Fibroblast of the aortic adventitia (primary cell): ENCODE results near the gene TMC7. TPM values are rescaled to one million over a fixed set of nuclear protein-coding genes. Genes with fewer than 3 reads are reported as not detected.

Source experiments
- DNase-seq: peaks from one replicate; pipeline ENCODE4 v3.0.0-alpha.2; 2010; ENCODE audit warnings: low read depth
- H3K4me3 ChIP-seq: 2 replicates; pipeline ENCODE4 v1.5.1; 2011; ENCODE audit warnings: low read depth, mild to moderate bottlenecking, control low read depth, low read length, moderate library complexity
- CTCF ChIP-seq: IDR thresholded peaks from 2 replicates; pipeline ENCODE4 v1.5.1; 2011; ENCODE audit warnings: mild to moderate bottlenecking, low read length, control low read depth, inconsistent platforms; ENCODE audit not compliant: insufficient read depth
- small RNA-seq: library from RNA; depleted of rRNA; stranded (forward); fragments of <200 nt; gene quantifications from one replicate; pipeline ENCODE3, GENCODE V24; 2012
- total RNA-seq: library from RNA; depleted of rRNA; stranded (reverse); fragments of >200 nt; gene quantifications from 2 replicates; pipeline ENCODE4 v1.2.3, GENCODE V29; 2012; ENCODE audit warnings: low replicate concordance

TMC7 gene
- total RNA-seq, 1 donor = 1.5 TPM

- DNase-seq = no peak
- H3K4me3 ChIP-seq = no peak overlapping the region
- TF ChIP-seq CTCF = no peak
These were observed 122.9 kb downstream of the TMC7 start for GRCh38 chr16:19106625-19107020.

- no peak for TF ChIP-seq CTCF
- no peak for DNase-seq
- H3K4me3 ChIP-seq = no peak overlapping the region
These were observed 124.9 kb downstream of the TMC7 start for GRCh38 chr16:19108409-19109287.

- H3K4me3 ChIP-seq = no peak overlapping the region
- no peak for DNase-seq
- no peak for TF ChIP-seq CTCF
These were observed 125.5 kb downstream of the TMC7 start for GRCh38 chr16:19109288-19109664.

- no peak for TF ChIP-seq CTCF
- no peak overlapping the region for H3K4me3 ChIP-seq
- DNase-seq = no peak
These were observed 127.0 kb downstream of the TMC7 start for GRCh38 chr16:19110537-19111360.

- TF ChIP-seq CTCF = no peak
- H3K4me3 ChIP-seq = no peak overlapping the region
- no peak for DNase-seq
These were observed 128.3 kb downstream of the TMC7 start for GRCh38 chr16:19112099-19112407.

Small RNA genes within 50 kb of the gene (small RNA-seq; reads per million reads assigned to genes)
- not detected for gene RNU6-1340P

Other genes with a start within 250 kb of the TMC7 start
- 187 and 2,964 TPM in 2 replicates for gene RPS15A, start 193.6 kb upstream of the TMC7 start, total RNA-seq
- 202 and 240 TPM in 2 replicates for gene ARL6IP1, start 182.4 kb upstream of the TMC7 start, total RNA-seq
- 50.0 and 77.7 TPM in 2 replicates for gene SMG1, start 57.5 kb upstream of the TMC7 start, total RNA-seq
- gene COQ7, start 83.7 kb downstream of the TMC7 start, total RNA-seq = 8.0 and 12.7 TPM in 2 replicates
- gene ITPRIPL2, start 130.0 kb downstream of the TMC7 start, total RNA-seq = 41.1 and 60.1 TPM in 2 replicates
- under 0.01 TPM in 1 of 2 replicates, not detected in the other for gene SYT17, start 184.3 kb downstream of the TMC7 start, total RNA-seq